ENCODE measurements around the gene GALNT18.
A peak's percentile ranks its signal among the peaks of the same experiment; 100 is the strongest.

GALNT18 gene

GRCh38 chr11:11665407-11665806 lies 43.6 kb upstream of the GALNT18 start:
- DNase-seq (ENCODE audit: low read depth) = no peak
- TF ChIP-seq CTCF (IDR thresholded peaks at IDR 0.05; ENCODE audit: low read depth, low read length, missing control alignments) = no peak
- no peak overlapping the region for H3K4me3 ChIP-seq (ENCODE audit: low read depth, low read length)
- in situ Hi-C loops (cut with HindIII; ENCODE audit: low sequenced_read_pairs) = no loop called here

- no peak for TF ChIP-seq CTCF (IDR thresholded peaks at IDR 0.05; ENCODE audit: low read depth, low read length, missing control alignments)
- in situ Hi-C loops (cut with HindIII; ENCODE audit: low sequenced_read_pairs) = no loop called here
- no peak overlapping the region for H3K4me3 ChIP-seq (ENCODE audit: low read depth, low read length)
- DNase-seq (ENCODE audit: low read depth) = no peak
Measured at GRCh38 chr11:11663907-11664306, 42.1 kb upstream of the GALNT18 start.

GRCh38 chr11:11662578-11662977 lies 40.8 kb upstream of the GALNT18 start:
- DNase-seq (ENCODE audit: low read depth) = no peak
- H3K4me3 ChIP-seq (ENCODE audit: low read depth, low read length) = no peak overlapping the region
- TF ChIP-seq CTCF (IDR thresholded peaks at IDR 0.05; ENCODE audit: low read depth, low read length, missing control alignments) = no peak
- in situ Hi-C loops (cut with HindIII; ENCODE audit: low sequenced_read_pairs) = no loop called here

- no peak for TF ChIP-seq CTCF (IDR thresholded peaks at IDR 0.05; ENCODE audit: low read depth, low read length, missing control alignments)
- in situ Hi-C loops (cut with HindIII; ENCODE audit: low sequenced_read_pairs) = no loop called here
- no peak for DNase-seq (ENCODE audit: low read depth)
- H3K4me3 ChIP-seq (ENCODE audit: low read depth, low read length) = no peak overlapping the region
Measured at GRCh38 chr11:11661326-11662040, 39.7 kb upstream of the GALNT18 start.

- in situ Hi-C loops (cut with HindIII; ENCODE audit: low sequenced_read_pairs) = no loop called here
- DNase-seq (ENCODE audit: low read depth) = no peak
- no peak overlapping the region for H3K4me3 ChIP-seq (ENCODE audit: low read depth, low read length)
- no peak for TF ChIP-seq CTCF (IDR thresholded peaks at IDR 0.05; ENCODE audit: low read depth, low read length, missing control alignments)
Measured at GRCh38 chr11:11660363-11660740, 38.5 kb upstream of the GALNT18 start.

GRCh38 chr11:11659567-11660362 lies 38.0 kb upstream of the GALNT18 start:
- DNase-seq (ENCODE audit: low read depth) = no peak
- in situ Hi-C loops (cut with HindIII; ENCODE audit: low sequenced_read_pairs) = no loop called here
- peak; percentile 15 for TF ChIP-seq CTCF (IDR thresholded peaks at IDR 0.05; ENCODE audit: low read depth, low read length, missing control alignments)
- no peak overlapping the region for H3K4me3 ChIP-seq (ENCODE audit: low read depth, low read length)

Data from astrocyte of the cerebellum (primary cell).